ENCODE results near the gene SLC16A4. TPM values are rescaled to one million over a fixed set of nuclear protein-coding genes. Genes with fewer than 3 reads are reported as not detected.

The SLC16A4 gene
- total and polyA plus RNA-seq, 2 donors (not counting 1 experiment from before 2014, with no cell fraction given) = 0.39 to 2.6 TPM

GRCh38 chr1:110412576-110412975 lies 21.8 kb upstream of the SLC16A4 start:
- no peaks in the 10 kb centered on the region for H3K27me3 ChIP-seq (replicated peaks in 1 of 4; ENCODE audit: control extremely low read depth in 1 of 4, control insufficient read depth in 3 of 4, insufficient read depth in 4 of 4, low read length in 3 of 4)
- H2AFZ ChIP-seq (ENCODE audit: insufficient read depth, low read depth, low read length, poor library complexity, severe bottlenecking) = peak overlapping the region; percentile 48
- Mint-ChIP-seq H3K4me1 (peaks cover 29% of the 10 kb centered on the region), H3K27ac (peak overlapping the region; percentile 78), H3K9me3 (ENCODE audit: insufficient read depth) (no peaks in the 10 kb centered on the region), H3K4me3 (peak overlapping the region; percentile 77), H3K27me3 (no peaks in the 10 kb centered on the region)
- H3K4me1 ChIP-seq (ENCODE audit: control insufficient read depth in 2 of 2, insufficient read depth in 2 of 2, low read length in 2 of 2) = peaks cover 8 to 18% of the 10 kb centered on the region in 2 donors
- no peaks in the 10 kb centered on the region for H3K9me3 ChIP-seq (ENCODE audit: control extremely low read depth in 1 of 3, control insufficient read depth in 2 of 3, insufficient read depth in 1 of 3, low read length in 2 of 3)
- H3K4me3 ChIP-seq (ENCODE audit: control extremely low read depth in 1 of 5, extremely low read depth in 1 of 5, insufficient read depth in 1 of 5, low read depth in 2 of 5, low read length in 4 of 5) = no peak overlapping the region
- ATAC-seq (ENCODE audit: low read depth) (peak; percentile 52), DNase-seq (peak; percentile 80)
- intact Hi-C loops (cut with micrococcal nuclease) = loop anchor here (1.0 kb wide), 4 partner anchors 27 to 84 kb away; no protein-coding TSS in a partner anchor
- POLR2A ChIA-PET = interaction anchor here (0.7 to 3.5 kb wide), 3 partner anchors 47 to 209 kb away, joined by 3 to 22 read pairs (median 3); partner anchors contain the start of gene RBM15
- H4K20me1 ChIP-seq (ENCODE audit: control insufficient read depth, insufficient read depth, low read length, poor library complexity, severe bottlenecking) = no peaks in the 10 kb centered on the region
- no peaks in the 10 kb centered on the region for H3K36me3 ChIP-seq (replicated peaks in 1 of 2; ENCODE audit: control extremely low read depth in 1 of 2, control insufficient read depth in 1 of 2, extremely low read depth in 1 of 2, insufficient read depth in 2 of 2, low read length in 1 of 2)
- H3K4me2 ChIP-seq (replicated peaks; ENCODE audit: low read depth, low read length, poor library complexity, severe bottlenecking) = peak overlapping the region; percentile 27
- no peak overlapping the region for H3K27ac ChIP-seq (ENCODE audit: low read length in 2 of 2)
- H3K79me2 ChIP-seq (ENCODE audit: control insufficient read depth, insufficient read depth, low read length) = peaks cover 25% of the 10 kb centered on the region
- 30% methylated on average over 4 of the region's 4 CpGs for WGBS (ENCODE audit: insufficient coverage)
- peak; percentile 90 for TF ChIP-seq CTCF (IDR thresholded peaks at IDR 0.05)
- no peak for TF ChIP-seq EZH2 (IDR thresholded peaks at IDR 0.05; ENCODE audit: borderline replicate concordance, insufficient read depth, low read depth, low read length, poor library complexity, severe bottlenecking)
- no peak overlapping the region for H3K9ac ChIP-seq (ENCODE audit: low read length)
- CTCF ChIA-PET = interaction anchor here (0.6 to 11.1 kb wide), 32 partner anchors 9 to 216 kb away, joined by 3 to 257 read pairs (median 4); partner anchors contain the start of genes KCNC4 and RBM15

- Histone ChIP-seq H3K4me3 (ENCODE audit: control extremely low read depth in 1 of 5, extremely low read depth in 1 of 5, insufficient read depth in 1 of 5, low read depth in 2 of 5, low read length in 4 of 5) (no peak overlapping the region), H3K27ac (ENCODE audit: low read length in 2 of 2) (no peak overlapping the region), H3K79me2 (ENCODE audit: control insufficient read depth, insufficient read depth, low read length) (peaks cover 38% of the 10 kb centered on the region), H3K27me3 (replicated peaks in 1 of 4; ENCODE audit: control extremely low read depth in 1 of 4, control insufficient read depth in 3 of 4, insufficient read depth in 4 of 4, low read length in 3 of 4) (no peaks in the 10 kb centered on the region), H3K9ac (ENCODE audit: low read length) (no peak overlapping the region), H3K9me3 (ENCODE audit: control extremely low read depth in 1 of 3, control insufficient read depth in 2 of 3, insufficient read depth in 1 of 3, low read length in 2 of 3) (no peaks in the 10 kb centered on the region), H3K36me3 (replicated peaks in 1 of 2; ENCODE audit: control extremely low read depth in 1 of 2, control insufficient read depth in 1 of 2, extremely low read depth in 1 of 2, insufficient read depth in 2 of 2, low read length in 1 of 2) (peaks cover 0 to under 1% of the 10 kb centered on the region in 2 experiments), H3K4me1 (ENCODE audit: control insufficient read depth in 2 of 2, insufficient read depth in 2 of 2, low read length in 2 of 2) (peaks cover 14 to 25% of the 10 kb centered on the region in 2 donors), H2AFZ (ENCODE audit: insufficient read depth, low read depth, low read length, poor library complexity, severe bottlenecking) (no peak overlapping the region), H4K20me1 (ENCODE audit: control insufficient read depth, insufficient read depth, low read length, poor library complexity, severe bottlenecking) (no peaks in the 10 kb centered on the region), H3K4me2 (replicated peaks; ENCODE audit: low read depth, low read length, poor library complexity, severe bottlenecking) (no peak overlapping the region)
- Mint-ChIP-seq H3K4me1 (peaks cover 35% of the 10 kb centered on the region), H3K27me3 (no peaks in the 10 kb centered on the region), H3K4me3 (no peak overlapping the region), H3K9me3 (ENCODE audit: insufficient read depth) (no peaks in the 10 kb centered on the region), H3K27ac (no peak overlapping the region)
- POLR2A ChIA-PET = interaction anchor here (3.5 kb wide), 1 partner anchor 72 kb away, joined by 22 read pairs; the partner anchor contains the start of gene RBM15
- WGBS (ENCODE audit: insufficient coverage) = 94% methylated on average over 5 of the region's 7 CpGs
- ATAC-seq (ENCODE audit: low read depth) (no peak), DNase-seq (no peak)
- intact Hi-C loops (cut with micrococcal nuclease) = no loop called here
- TF ChIP-seq EZH2 (IDR thresholded peaks at IDR 0.05; ENCODE audit: borderline replicate concordance, insufficient read depth, low read depth, low read length, poor library complexity, severe bottlenecking) = no peak
- TF ChIP-seq CTCF (IDR thresholded peaks at IDR 0.05) = no peak
- CTCF ChIA-PET = interaction anchor here (0.8 to 11.1 kb wide), 20 partner anchors 10 to 208 kb away, joined by 3 to 257 read pairs (median 8); partner anchors contain the start of genes KCNC4 and RBM15
These were observed 20.4 kb upstream of the SLC16A4 start for GRCh38 chr1:110411173-110411735.
